A673 (cell line): ENCODE measurements around the gene EMP2. TPM values are rescaled to one million over a fixed set of nuclear protein-coding genes. Genes with fewer than 3 reads are reported as not detected.

Source experiments
- BruUV-seq: library from RNA; stranded (reverse); fragments of 400-500 nt; replicated peaks from 2 replicates; lab custom pipeline; 2021; lab: Mats Ljungman, UMichigan
- CTCF ChIA-PET: fragments of 300-600 bp; sonication (Branson Sonifier 250); formaldehyde crosslinking; loops from one replicate; lab custom pipeline; 2022; ENCODE audit warnings: antibody characterized with exemption; lab: Charles Lee
- POLR2A ChIA-PET: fragments of 300-600 bp; sonication (Branson Sonifier 250); formaldehyde crosslinking; loops from one replicate; lab custom pipeline; 2022; ENCODE audit warnings: antibody characterized with exemption; ENCODE audit not compliant: low non-redundant PET; lab: Charles Lee
- DNase-seq: peaks from one replicate; pipeline ENCODE4 v3.0.0-alpha.2; 2015; ENCODE audit warnings: low spot score
- H3K27ac ChIP-seq: fragments of 200-600 bp; sonication (generic); 2 replicates; pipeline ENCODE4 v1.5.1; 2016; ENCODE audit warnings: mixed run types, low read depth, mild to moderate bottlenecking, mixed read lengths, antibody characterized with exemption, low read length; ENCODE audit not compliant: poor library complexity, severe bottlenecking
- H3K27me3 ChIP-seq: fragments of 200-600 bp; sonication (generic); replicated peaks from 2 replicates; pipeline ENCODE4 v1.6.1; 2017; ENCODE audit warnings: mixed run types, low read depth, mild to moderate bottlenecking, mixed read lengths, antibody characterized with exemption, low read length; ENCODE audit not compliant: insufficient read depth, poor library complexity
- H3K36me3 ChIP-seq: fragments of 200-600 bp; sonication (generic); 2 replicates; pipeline ENCODE4 v1.6.1; 2016; ENCODE audit warnings: mixed run types, mild to moderate bottlenecking, mixed read lengths, antibody characterized with exemption, low read length; ENCODE audit not compliant: insufficient read depth, poor library complexity, severe bottlenecking
- H3K4me1 ChIP-seq: fragments of 200-600 bp; sonication (generic); 2 replicates; pipeline ENCODE4 v1.6.1; 2017; ENCODE audit warnings: mixed run types, mild to moderate bottlenecking, mixed read lengths, antibody characterized with exemption, low read length; ENCODE audit not compliant: insufficient read depth, poor library complexity, severe bottlenecking
- H3K4me3 ChIP-seq: fragments of 200-600 bp; sonication (generic); 2 replicates; pipeline ENCODE4 v1.5.1; 2016; ENCODE audit warnings: low read depth, mixed run types, mild to moderate bottlenecking, mixed read lengths, low read length; ENCODE audit not compliant: poor library complexity, severe bottlenecking
- H3K9me3 ChIP-seq: fragments of 200-600 bp; sonication (generic); 2 replicates; pipeline ENCODE4 v1.6.1; 2016; ENCODE audit warnings: mixed run types, low read depth, mild to moderate bottlenecking, mixed read lengths, antibody characterized with exemption, low read length; ENCODE audit not compliant: poor library complexity, severe bottlenecking
- CTCF ChIP-seq: fragments of 300-800, 200-600 bp; sonication (generic); conservative IDR thresholded peaks from 2 replicates; pipeline ENCODE4 v1.5.1; 2017; ENCODE audit warnings: low read depth, mild to moderate bottlenecking, antibody characterized with exemption, low read length, moderate library complexity, mixed read lengths
- EZH2 ChIP-seq: fragments of 200-600 bp; sonication (generic); IDR thresholded peaks from 2 replicates; pipeline ENCODE4 v1.6.1; 2017; ENCODE audit warnings: borderline replicate concordance, low read depth, mild to moderate bottlenecking, mixed read lengths, antibody characterized with exemption, low read length; ENCODE audit not compliant: poor library complexity, severe bottlenecking
- intact Hi-C: fragments of 100-400 bp; cut with micrococcal nuclease; formaldehyde crosslinking; loops from one replicate; pipeline ENCODE4 v1.10.0; 2022; ENCODE audit not compliant: unreplicated experiment
- total RNA-seq: library from RNA; stranded (reverse); gene quantifications from 2 replicates; pipeline ENCODE4 v1.2.3, GENCODE V29; 2021

The EMP2 gene
- total RNA-seq, 1 experiment from 2014 or later, result 12.9 TPM

GRCh38 chr16:10554569-10554968 is 25.8 kb downstream of the EMP2 start:
- ChIA-PET CTCF (no interaction called here), POLR2A (no interaction called here)
- no peak overlapping the region for H3K4me3 ChIP-seq
- no peaks in the 10 kb centered on the region for H3K9me3 ChIP-seq
- H3K27ac ChIP-seq, result no peak overlapping the region
- H3K27me3 ChIP-seq, result no peaks in the 10 kb centered on the region
- no TSS peak for BruUV-seq
- no peak for TF ChIP-seq EZH2
- no peak for TF ChIP-seq CTCF
- no peaks in the 10 kb centered on the region for H3K4me1 ChIP-seq
- no peaks in the 10 kb centered on the region for H3K36me3 ChIP-seq
- no peak for DNase-seq
- intact Hi-C loops, result no loop called here

- Histone ChIP-seq H3K27ac (no peak overlapping the region), H3K27me3 (no peaks in the 10 kb centered on the region), H3K4me3 (no peak overlapping the region), H3K36me3 (no peaks in the 10 kb centered on the region), H3K9me3 (peaks cover 8% of the 10 kb centered on the region), H3K4me1 (no peaks in the 10 kb centered on the region)
- intact Hi-C loops, result no loop called here
- no TSS peak for BruUV-seq
- TF ChIP-seq EZH2 (no peak), CTCF (no peak)
- CTCF ChIA-PET, result interaction anchor here (1.0 kb wide), 1 partner anchor 38 kb away, joined by 3 read pairs; no protein-coding TSS in a partner anchor
- no peak for DNase-seq
- POLR2A ChIA-PET, result no interaction called here
Measured at GRCh38 chr16:10552998-10553491, 27.4 kb downstream of the EMP2 start.

GRCh38 chr16:10552281-10552680 is 28.1 kb downstream of the EMP2 start:
- peaks cover 1% of the 10 kb centered on the region for H3K36me3 ChIP-seq
- POLR2A ChIA-PET, result no interaction called here
- no TSS peak for BruUV-seq
- no peak overlapping the region for H3K4me3 ChIP-seq
- H3K27me3 ChIP-seq, result no peaks in the 10 kb centered on the region
- CTCF ChIA-PET, result interaction anchor here (1.0 kb wide), 1 partner anchor 37 kb away, joined by 3 read pairs; no protein-coding TSS in a partner anchor
- H3K27ac ChIP-seq, result no peak overlapping the region
- TF ChIP-seq EZH2 (no peak), CTCF (no peak)
- no peaks in the 10 kb centered on the region for H3K4me1 ChIP-seq
- intact Hi-C loops, result no loop called here
- no peak for DNase-seq
- peaks cover 8% of the 10 kb centered on the region for H3K9me3 ChIP-seq
